Neural progenitor cell (in vitro differentiated cells): ENCODE measurements around the gene NAV1. TPM values are rescaled to one million over a fixed set of nuclear protein-coding genes. Genes with fewer than 3 reads are reported as not detected.

ENCODE experiments used
- DNase-seq: peaks from one replicate; pipeline ENCODE4 v3.0.0-alpha.2; 2016; ENCODE audit warnings: low spot score
- H2AFZ ChIP-seq: fragments of 200-600 bp; sonication (generic); replicated peaks from 2 replicates; pipeline ENCODE4 v1.6.1; 2016; ENCODE audit warnings: antibody characterized with exemption
- H3F3A ChIP-seq: fragments of 200-600 bp; sonication (generic); 2 replicates; pipeline ENCODE4 v1.6.1; 2016; ENCODE audit warnings: antibody characterized with exemption, low read depth
- H3K27ac ChIP-seq: fragments of 200-600 bp; sonication (generic); 2 replicates; pipeline ENCODE4 v1.5.1; 2016; ENCODE audit warnings: mild to moderate bottlenecking
- H3K27me3 ChIP-seq: fragments of 200-600 bp; sonication (generic); 2 replicates; pipeline ENCODE4 v1.6.1; 2016; ENCODE audit warnings: mild to moderate bottlenecking, moderate library complexity
- H3K36me3 ChIP-seq: fragments of 200-600 bp; sonication (generic); 2 replicates; pipeline ENCODE4 v1.5.1; 2016
- H3K4me1 ChIP-seq: fragments of 200-600 bp; sonication (generic); 2 replicates; pipeline ENCODE4 v1.6.1; 2016; ENCODE audit warnings: mixed run types
- H3K4me2 ChIP-seq: fragments of 200-600 bp; sonication (generic); 2 replicates; pipeline ENCODE4 v1.6.1; 2016
- H3K4me3 ChIP-seq: fragments of 200-600 bp; sonication (generic); 2 replicates; pipeline ENCODE4 v1.5.1; 2016
- H3K79me2 ChIP-seq: fragments of 200-600 bp; sonication (generic); 2 replicates; pipeline ENCODE4 v1.6.1; 2016; ENCODE audit warnings: low read depth
- H3K9ac ChIP-seq: fragments of 200-600 bp; sonication (generic); 2 replicates; pipeline ENCODE4 v1.6.1; 2016
- H3K9me3 ChIP-seq: fragments of 200-600 bp; sonication (generic); 2 replicates; pipeline ENCODE4 v1.5.1; 2016; ENCODE audit warnings: low read depth
- H4K20me1 ChIP-seq: fragments of 200-600 bp; sonication (generic); 2 replicates; pipeline ENCODE4 v1.6.1; 2016; ENCODE audit warnings: low read depth
- H3K27ac Mint-ChIP-seq: 3 replicates; pipeline ENCODE4 v1.8.0; 2021; ENCODE audit warnings: mixed read lengths
- H3K27me3 Mint-ChIP-seq: 2 replicates; pipeline ENCODE4 v1.8.0; 2022; ENCODE audit warnings: low read depth, mild to moderate bottlenecking, inconsistent platforms, moderate library complexity, mixed read lengths; ENCODE audit not compliant: insufficient read depth
- H3K36me3 Mint-ChIP-seq: 3 replicates; pipeline ENCODE4 v1.8.0; 2021; ENCODE audit warnings: mixed read lengths
- H3K4me1 Mint-ChIP-seq: 3 replicates; pipeline ENCODE4 v1.8.0; 2021; ENCODE audit warnings: mixed read lengths
- H3K4me3 Mint-ChIP-seq: 3 replicates; pipeline ENCODE4 v1.8.0; 2021; ENCODE audit warnings: mild to moderate bottlenecking, moderate library complexity, mixed read lengths
- H3K9me3 Mint-ChIP-seq: 3 replicates; pipeline ENCODE4 v1.8.0; 2020; ENCODE audit warnings: mixed read lengths
- CTCF ChIP-seq: fragments of 200-600 bp; sonication (generic); IDR thresholded peaks from 2 replicates; pipeline ENCODE4 v1.5.1; 2017; ENCODE audit warnings: antibody characterized with exemption, mild to moderate bottlenecking
- EZH2 ChIP-seq: fragments of 200-600 bp; sonication (generic); IDR thresholded peaks from 2 replicates; pipeline ENCODE4 v1.6.1; 2017; ENCODE audit warnings: antibody characterized with exemption, mild to moderate bottlenecking, moderate library complexity
- EZH2phosphoT487 ChIP-seq: fragments of 200-600 bp; sonication (generic); IDR thresholded peaks from 2 replicates; pipeline ENCODE4 v1.6.1; 2017; ENCODE audit warnings: antibody characterized with exemption
- total RNA-seq: library from RNA; depleted of rRNA; stranded (reverse); fragments of >200 nt; gene quantifications from 2 replicates; pipeline ENCODE4 v1.2.3, GENCODE V29; 2015; ENCODE audit warnings: low replicate concordance

The NAV1 gene
- total RNA-seq, 1 donor from 2014 or later = 60.7 TPM

GRCh38 chr1:201495551-201496295 lies 43.2 kb upstream of the NAV1 start:
- H3K9ac ChIP-seq = no peak overlapping the region
- no peaks in the 10 kb centered on the region for H3K79me2 ChIP-seq
- no peaks in the 10 kb centered on the region for H3K9me3 ChIP-seq
- peaks cover 20% of the 10 kb centered on the region for H3F3A ChIP-seq
- peak overlapping the region; percentile 59 for H3K27ac ChIP-seq
- H3K27me3 ChIP-seq = no peaks in the 10 kb centered on the region
- DNase-seq = peak; percentile 35
- Mint-ChIP-seq H3K27ac (peak overlapping the region; percentile 76), H3K27me3 (peaks cover 10% of the 10 kb centered on the region), H3K36me3 (peaks cover 4% of the 10 kb centered on the region), H3K4me3 (no peak overlapping the region), H3K4me1 (peaks cover 40% of the 10 kb centered on the region), H3K9me3 (peaks cover 4% of the 10 kb centered on the region)
- H3K36me3 ChIP-seq = no peaks in the 10 kb centered on the region
- H2AFZ ChIP-seq = peak overlapping the region; percentile 63
- peaks cover 28% of the 10 kb centered on the region for H3K4me1 ChIP-seq
- TF ChIP-seq EZH2phosphoT487 (no peak), EZH2 (no peak), CTCF (no peak)
- peak overlapping the region; percentile 44 for H3K4me2 ChIP-seq
- no peak overlapping the region for H3K4me3 ChIP-seq
- H4K20me1 ChIP-seq = no peaks in the 10 kb centered on the region

GRCh38 chr1:201496296-201496690 lies 42.6 kb upstream of the NAV1 start:
- H3K9ac ChIP-seq = no peak overlapping the region
- peaks cover 26% of the 10 kb centered on the region for H3F3A ChIP-seq
- H3K4me3 ChIP-seq = no peak overlapping the region
- no peaks in the 10 kb centered on the region for H3K9me3 ChIP-seq
- H3K27me3 Mint-ChIP-seq = peaks cover 10% of the 10 kb centered on the region
- H3K36me3 Mint-ChIP-seq = peaks cover 4% of the 10 kb centered on the region
- no peak for TF ChIP-seq CTCF
- TF ChIP-seq EZH2phosphoT487 = no peak
- TF ChIP-seq EZH2 = no peak
- H3K36me3 ChIP-seq = no peaks in the 10 kb centered on the region
- peaks cover 33% of the 10 kb centered on the region for H3K4me1 ChIP-seq
- no peak for DNase-seq
- no peak overlapping the region for H3K4me2 ChIP-seq
- no peak overlapping the region for H3K27ac Mint-ChIP-seq
- no peaks in the 10 kb centered on the region for H4K20me1 ChIP-seq
- H3K4me1 Mint-ChIP-seq = peaks cover 44% of the 10 kb centered on the region
- H3K27me3 ChIP-seq = no peaks in the 10 kb centered on the region
- peaks cover 4% of the 10 kb centered on the region for H3K9me3 Mint-ChIP-seq
- H3K4me3 Mint-ChIP-seq = no peak overlapping the region
- peak overlapping the region; percentile 30 for H2AFZ ChIP-seq
- no peak overlapping the region for H3K27ac ChIP-seq
- H3K79me2 ChIP-seq = no peaks in the 10 kb centered on the region

DNA sequence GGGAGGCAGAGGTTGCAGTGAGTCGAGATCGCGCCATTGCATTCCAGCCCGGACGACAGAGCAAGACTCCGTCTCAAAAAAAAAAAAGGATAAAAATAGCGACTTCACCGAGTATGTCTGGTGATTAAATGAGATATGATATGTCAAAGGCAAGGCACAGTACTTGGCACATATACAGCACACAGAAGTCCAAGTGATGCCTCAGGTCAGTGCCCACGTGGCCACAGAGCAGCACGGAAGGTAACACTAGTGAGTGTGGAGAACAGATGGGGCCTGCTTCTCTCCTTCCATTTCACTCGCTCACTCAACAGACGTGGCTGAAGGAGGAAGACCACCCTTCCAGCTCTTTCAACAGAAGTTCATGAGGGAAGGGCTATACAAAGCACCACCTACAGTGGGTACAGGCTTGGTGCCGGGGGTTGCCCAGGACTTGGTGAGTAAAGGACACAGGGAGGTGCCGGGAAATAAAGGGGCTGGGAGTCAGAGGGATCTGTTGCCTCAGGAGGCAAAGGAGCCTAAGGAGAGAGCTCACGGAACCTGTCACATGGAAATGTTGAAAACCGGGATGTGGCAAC lies 40.9 kb upstream of the NAV1 start:
- Histone ChIP-seq H3K27me3 (no peaks in the 10 kb centered on the region), H3K79me2 (no peaks in the 10 kb centered on the region), H3K4me2 (no peak overlapping the region), H3K27ac (no peak overlapping the region), H2AFZ (no peak overlapping the region), H3K9me3 (no peaks in the 10 kb centered on the region), H3F3A (peaks cover 28% of the 10 kb centered on the region), H4K20me1 (no peaks in the 10 kb centered on the region), H3K36me3 (no peaks in the 10 kb centered on the region), H3K4me3 (no peak overlapping the region), H3K4me1 (peaks cover 33% of the 10 kb centered on the region), H3K9ac (no peak overlapping the region)
- Mint-ChIP-seq H3K27ac (peak overlapping the region; percentile 46), H3K4me1 (peaks cover 50% of the 10 kb centered on the region), H3K9me3 (peaks cover 4% of the 10 kb centered on the region), H3K4me3 (no peak overlapping the region), H3K36me3 (peaks cover 2% of the 10 kb centered on the region), H3K27me3 (peaks cover 11% of the 10 kb centered on the region)
- TF ChIP-seq EZH2phosphoT487 (no peak), EZH2 (no peak), CTCF (no peak)
- no peak for DNase-seq
